Posterior cingulate gyrus (tissue), 11 donors: ENCODE results near the gene GALE.
A peak's percentile ranks its signal among the peaks of the same experiment; 100 is the strongest.
"Not testable (repeated sequence)": the region's sequence is repeated elsewhere in the genome, so short reads cannot be mapped to it uniquely, and the experiment has no call there.

ENCODE experiments used
- DNase-seq, 10 donors: peaks; one replicate each; pipeline versions ENCODE4 v3.0.0 to v3.0.0-alpha.2; 2020 to 2021; ENCODE audit warnings: mixed read lengths in 3 of 10
- intact Hi-C: fragments of 100-400 bp; cut with DNase I; formaldehyde crosslinking; loops from one replicate; pipeline ENCODE4 v1.15.1; 2023

GALE gene

DNA sequence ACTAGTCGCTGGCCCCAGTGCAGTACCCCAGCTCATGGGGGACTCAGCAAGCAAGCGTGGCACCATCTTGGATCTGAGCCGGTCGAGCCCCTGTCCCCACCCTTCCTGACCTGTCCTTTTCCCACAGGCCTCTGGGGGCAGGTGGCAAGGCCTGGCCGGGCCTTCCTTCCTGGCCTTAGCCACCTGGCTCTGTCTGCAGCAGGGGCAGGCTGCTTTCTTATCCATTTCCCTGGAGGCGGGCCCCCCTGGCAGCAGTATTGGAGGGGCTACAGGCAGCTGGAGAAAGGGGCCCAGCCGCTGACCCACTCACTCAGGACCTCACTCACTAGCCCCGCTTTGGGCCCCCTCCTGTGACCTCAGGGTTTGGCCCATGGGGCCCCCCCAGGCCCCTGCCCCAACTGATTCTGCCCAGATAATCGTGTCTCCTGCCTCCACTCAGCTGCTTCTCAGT lies 5.8 kb downstream of the GALE start:
- intact Hi-C loops, DNase-seq: not testable (repeated sequence)

DNA sequence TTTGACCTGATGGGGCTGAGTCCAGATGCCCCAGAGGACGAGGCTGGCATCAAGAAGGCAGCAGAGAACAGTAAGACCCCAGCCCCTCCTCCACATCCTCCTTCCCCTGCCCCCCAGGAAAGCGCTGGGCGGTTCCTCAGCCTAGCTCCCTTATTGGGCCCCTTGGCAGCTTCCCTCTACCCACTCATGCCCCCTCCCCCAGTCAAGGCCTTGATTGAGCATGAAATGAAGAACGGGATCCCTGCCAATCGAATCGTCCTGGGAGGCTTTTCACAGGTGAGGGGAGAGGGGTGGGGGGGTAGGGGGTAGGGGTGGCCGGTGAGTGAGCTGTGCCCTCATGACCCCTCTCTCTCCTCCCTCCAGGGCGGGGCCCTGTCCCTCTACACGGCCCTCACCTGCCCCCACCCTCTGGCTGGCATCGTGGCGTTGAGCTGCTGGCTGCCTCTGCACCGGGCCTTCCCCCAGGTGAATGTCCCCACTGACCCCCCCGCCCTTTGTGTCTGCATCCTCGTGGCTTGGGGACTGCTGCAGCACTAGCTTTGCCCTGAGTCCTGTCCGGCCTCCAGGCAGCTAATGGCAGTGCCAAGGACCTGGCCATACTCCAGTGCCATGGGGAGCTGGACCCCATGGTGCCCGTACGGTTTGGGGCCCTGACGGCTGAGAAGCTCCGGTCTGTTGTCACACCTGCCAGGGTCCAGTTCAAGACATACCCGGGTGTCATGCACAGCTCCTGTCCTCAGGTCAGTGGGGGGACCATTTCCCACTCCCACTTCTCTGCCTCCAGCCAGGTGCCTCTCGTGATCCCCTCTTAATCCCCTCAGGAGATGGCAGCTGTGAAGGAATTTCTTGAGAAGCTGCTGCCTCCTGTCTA lies 6.5 kb downstream of the GALE start:
- peak in 1 of 10 donors; percentile 70 for DNase-seq
- intact Hi-C loops: no loop called here

DNA sequence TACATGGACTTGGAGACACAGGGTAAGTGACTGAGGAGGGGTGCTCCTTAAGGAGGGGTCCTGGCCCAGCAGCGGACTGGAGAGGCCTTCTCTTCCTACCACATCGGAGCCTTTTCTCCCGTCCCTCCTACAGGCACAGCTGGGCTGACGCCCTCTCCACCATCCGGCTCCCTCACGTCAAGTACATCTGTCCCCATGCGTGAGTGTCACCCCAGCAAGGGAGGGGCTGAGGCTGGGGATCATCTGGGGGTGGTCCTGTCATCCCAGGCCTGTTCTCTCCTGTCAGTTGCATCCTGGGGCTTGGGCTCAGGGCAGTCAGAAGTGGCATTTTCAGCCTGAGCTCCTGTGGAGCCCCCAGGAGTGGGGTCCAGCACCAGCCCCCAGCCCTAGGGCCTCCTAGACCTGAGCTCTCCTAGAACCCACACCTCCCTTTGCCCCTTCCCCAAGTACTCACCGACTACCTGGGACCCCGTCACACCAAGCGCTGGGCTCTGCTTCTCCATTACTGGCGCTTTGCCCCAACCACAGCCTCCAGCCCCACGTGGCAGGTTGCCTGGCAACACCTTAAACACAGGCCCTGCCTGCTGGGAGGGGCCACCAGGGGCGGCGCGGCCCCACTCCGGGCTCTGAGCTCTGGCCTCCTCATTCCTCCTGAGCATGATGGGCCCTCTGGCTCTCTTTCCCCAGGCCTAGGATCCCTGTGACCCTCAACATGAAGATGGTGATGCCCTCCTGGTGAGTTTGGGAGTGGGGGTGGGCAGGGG lies 7.4 kb downstream of the GALE start:
- intact Hi-C loops: no loop called here
- DNase-seq: peak in 6 of 10 donors; percentile 57 to 94 (median 80)

DNA sequence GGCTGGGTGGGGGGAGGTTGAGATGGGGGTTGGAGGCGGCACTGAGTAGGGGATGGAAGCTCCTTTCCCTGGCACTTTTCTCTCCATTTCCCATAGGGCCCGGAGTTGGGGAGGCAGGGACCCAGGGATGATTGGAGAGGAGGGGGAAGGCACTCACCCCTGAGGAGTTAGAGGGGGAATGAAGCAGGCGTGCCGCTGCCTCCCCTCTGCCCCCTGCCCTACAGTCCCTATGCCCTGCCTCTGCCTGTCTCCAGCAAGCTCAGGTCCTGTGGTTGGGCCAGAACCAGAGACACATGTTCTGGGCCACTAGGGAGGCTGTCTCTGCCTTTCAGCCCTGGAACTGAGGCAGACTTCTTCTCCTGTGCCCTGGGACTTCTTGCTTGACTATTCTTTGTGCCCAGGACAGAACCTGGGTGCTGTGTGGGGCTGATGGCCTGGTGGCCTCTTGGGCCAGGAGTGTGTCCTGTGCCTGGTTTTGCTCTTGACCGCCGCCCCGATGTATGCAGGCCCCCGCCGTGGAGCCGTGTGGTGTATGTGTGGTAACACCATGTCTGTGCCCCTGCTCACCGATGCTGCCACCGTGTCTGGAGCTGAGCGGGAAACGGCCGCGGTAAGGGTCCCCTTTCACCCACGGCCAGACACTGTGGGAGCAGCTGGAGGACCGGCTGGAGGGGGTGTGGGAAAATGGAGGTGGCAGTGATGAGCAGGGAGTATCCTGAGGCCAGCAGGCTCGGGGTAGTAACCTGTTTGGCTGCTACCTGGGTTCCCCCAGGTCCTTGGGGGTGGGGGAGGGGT lies 8.2 kb downstream of the GALE start:
- DNase-seq: peak in 1 of 10 donors; percentile 36
- intact Hi-C loops: no loop called here

DNA sequence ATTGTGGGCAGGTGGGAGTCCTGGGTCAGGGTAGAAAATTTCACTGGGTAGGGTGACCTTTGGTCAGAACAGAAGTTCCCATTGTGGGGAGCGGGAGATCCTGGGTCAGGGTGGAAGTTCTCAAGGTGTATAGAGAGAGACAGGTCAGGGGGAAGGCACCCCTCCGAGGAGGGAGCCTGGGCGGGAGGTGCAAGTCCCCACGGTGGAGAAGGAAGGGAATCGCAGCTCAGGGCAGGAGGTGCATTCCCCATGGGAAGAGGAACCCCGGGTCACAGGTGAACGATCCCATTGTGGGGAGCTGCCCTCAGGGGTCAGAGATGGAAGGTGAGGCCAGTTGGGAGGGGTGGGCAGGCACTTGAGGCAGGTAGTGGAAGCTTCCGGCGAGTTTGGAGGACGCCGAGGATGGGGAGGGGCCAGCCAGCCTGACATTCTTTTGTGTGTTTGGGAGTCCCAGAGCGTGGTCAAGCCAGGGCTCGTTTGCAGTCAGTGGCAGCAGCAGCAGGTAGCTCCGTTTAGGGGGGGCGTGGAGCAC lies 9.0 kb downstream of the GALE start:
- DNase-seq: peak in 1 of 10 donors; percentile 82
- intact Hi-C loops: loop anchor here (1.0 kb wide), 1 partner anchor 9 kb away; the partner anchor contains the start of gene GALE

DNA sequence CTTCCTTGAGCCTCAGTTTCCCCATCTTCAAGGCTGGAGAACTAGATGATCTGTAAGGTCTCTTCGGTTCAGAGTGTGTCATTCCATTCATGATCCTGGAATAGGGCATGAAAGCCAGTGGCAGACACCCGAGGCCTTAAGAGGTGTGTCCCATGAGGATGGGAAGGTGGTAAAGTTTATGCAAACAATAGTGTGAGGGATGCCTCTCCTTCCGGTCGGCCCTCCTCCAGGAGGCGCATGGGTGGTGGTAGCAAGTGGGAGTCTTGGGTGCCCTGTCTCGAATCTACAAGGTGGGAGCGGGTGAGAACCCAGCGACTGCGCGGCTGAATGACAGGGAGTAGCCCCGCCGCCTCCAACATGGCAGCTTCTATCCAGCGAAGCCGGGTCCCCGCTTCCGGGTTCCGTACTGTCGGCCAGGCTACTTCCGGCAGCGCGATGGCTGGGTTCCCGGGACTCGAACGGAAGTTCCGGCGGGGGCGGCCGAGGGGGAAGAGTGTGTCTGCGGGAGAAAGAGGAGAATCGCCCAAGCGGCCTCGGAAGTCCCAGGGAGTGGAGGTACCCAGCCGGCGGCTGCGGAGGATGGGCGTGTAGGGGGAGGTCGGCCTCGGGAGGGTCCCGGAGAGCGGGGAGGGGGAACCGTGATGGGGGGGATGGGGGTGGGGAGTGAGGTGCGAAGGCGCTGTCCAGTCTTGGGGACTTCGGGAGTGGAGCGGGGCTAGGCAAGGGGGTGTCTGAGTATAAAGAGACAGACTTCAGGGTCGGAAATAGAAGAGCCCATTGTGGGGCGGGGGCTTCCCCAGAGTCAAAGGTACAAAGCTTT lies 9.6 kb downstream of the GALE start, which contains the start of gene LYPLA2:
Gene LYPLA2 (plus strand): TSS at position 450 of the 820 bp plus-strand sequence. CDS start 1,538 bp downstream, outside the sequence.
- DNase-seq: peak; percentile 94 to 99 (median 96)
- intact Hi-C loops: loop anchor here (1.0 kb wide), 2 partner anchors 9 to 13 kb away; partner anchors contain the start of genes GALE and PITHD1

DNA sequence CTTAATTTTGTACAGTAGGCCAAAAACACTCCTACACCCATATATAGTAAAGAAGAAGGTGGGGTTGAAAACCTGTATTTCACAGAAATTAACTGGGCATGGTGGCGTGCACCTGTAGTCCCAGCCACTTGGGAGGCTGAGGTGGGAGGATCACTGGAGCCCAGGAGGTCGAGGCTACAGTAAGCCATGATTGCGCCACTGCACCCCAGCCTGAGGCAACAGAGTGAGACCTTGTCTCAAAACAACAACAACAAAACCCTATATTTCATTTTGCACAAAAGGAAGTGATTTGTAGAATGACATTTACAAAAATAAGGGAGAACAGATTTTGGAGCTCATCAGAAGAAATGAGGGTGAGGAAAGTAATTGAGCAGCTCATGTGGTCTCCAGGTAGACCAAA lies 11.9 kb downstream of the GALE start:
- intact Hi-C loops: no loop called here
- no peak for DNase-seq

DNA sequence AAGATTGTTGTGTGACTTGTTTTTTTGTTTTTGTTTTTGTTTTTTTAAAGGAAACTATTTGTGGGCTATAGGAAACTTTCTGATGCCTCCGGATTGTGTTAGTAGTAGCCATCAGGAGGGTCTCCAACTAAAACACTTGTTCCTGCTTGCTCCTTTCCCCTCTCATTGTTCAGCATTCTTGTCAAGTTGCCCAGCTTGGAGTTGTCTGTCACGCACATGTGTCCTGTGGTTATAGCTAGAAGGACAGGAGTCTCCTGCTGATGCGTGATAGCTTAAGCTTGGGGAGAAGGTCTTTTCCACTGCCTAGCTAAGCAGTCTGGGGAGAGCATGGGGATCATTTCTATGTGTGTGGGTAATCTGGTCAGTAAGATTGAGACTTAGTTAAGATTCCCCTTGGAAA lies 12.9 kb downstream of the GALE start:
- no peak for DNase-seq
- intact Hi-C loops: no loop called here

DNA sequence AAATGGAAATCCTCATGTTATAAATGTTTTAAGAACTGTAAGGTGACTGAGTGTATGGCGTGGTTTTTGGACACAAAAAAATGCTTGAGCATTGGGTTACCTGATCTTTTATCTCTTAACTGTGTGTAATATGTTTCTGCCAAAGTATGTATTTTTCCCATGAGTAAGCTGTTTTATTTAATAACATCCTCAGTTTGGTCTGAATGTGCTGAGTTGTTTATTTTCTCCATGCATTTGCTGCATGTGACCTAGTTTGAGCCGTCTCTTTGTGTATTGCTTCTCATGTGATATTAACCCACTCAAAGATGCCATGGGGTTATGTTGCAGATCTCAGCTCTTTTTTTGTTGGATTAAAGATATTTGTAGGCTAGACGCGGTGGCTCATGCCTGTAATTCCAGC lies 15.7 kb downstream of the GALE start:
- intact Hi-C loops: no loop called here
- DNase-seq: no peak

DNA sequence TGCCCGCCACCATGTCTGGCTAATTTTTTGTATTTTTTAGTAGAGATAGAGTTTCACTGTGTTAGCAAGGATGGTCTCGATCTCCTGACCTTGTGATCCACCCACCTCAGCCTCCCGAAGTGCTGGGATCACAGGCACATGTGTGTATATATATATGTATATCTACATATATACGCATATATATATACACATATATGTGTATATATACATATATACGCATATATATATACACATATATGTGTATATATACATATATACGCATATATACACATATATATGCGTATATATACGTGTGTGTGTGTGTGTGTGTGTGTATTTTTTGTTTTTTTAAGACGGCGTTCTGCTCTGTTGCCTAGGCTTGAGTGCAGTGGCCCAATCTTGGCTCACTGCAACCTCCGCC lies 17.4 kb downstream of the GALE start:
- intact Hi-C loops: not testable (repeated sequence)

DNA sequence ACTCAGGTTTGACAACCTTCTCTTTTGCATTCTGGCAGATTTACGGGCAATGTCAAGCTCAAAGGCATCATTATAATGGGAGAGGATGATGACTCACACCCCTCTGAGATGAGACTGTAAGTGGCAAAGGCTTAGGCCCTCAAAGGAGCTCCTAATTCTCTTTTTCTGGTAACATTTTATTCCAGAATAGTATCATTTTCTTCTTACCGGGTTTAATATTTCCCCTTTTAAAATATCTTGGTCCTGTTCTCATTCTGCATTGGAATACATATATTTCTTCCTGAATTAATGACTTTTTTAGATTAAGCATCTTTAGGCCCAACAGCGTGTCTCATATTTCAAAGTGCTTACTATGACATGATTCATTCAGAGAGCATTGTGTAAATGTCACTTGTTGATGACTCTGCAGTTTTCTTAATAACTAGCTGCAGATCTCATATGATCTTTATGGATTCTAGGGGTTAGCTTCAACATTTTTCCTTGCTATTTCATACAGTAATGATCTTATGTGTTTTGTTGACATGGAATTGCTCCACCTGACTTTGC lies 20.7 kb downstream of the GALE start:
- no peak for DNase-seq
- intact Hi-C loops: loop anchor here (2.0 to 5.0 kb wide), 2 partner anchors 21 to 38 kb away; partner anchors contain the start of genes ELOA and GALE

More for the DNA sequence above, 17.4 kb downstream of the GALE start:
- not testable (repeated sequence) for DNase-seq

DNA sequence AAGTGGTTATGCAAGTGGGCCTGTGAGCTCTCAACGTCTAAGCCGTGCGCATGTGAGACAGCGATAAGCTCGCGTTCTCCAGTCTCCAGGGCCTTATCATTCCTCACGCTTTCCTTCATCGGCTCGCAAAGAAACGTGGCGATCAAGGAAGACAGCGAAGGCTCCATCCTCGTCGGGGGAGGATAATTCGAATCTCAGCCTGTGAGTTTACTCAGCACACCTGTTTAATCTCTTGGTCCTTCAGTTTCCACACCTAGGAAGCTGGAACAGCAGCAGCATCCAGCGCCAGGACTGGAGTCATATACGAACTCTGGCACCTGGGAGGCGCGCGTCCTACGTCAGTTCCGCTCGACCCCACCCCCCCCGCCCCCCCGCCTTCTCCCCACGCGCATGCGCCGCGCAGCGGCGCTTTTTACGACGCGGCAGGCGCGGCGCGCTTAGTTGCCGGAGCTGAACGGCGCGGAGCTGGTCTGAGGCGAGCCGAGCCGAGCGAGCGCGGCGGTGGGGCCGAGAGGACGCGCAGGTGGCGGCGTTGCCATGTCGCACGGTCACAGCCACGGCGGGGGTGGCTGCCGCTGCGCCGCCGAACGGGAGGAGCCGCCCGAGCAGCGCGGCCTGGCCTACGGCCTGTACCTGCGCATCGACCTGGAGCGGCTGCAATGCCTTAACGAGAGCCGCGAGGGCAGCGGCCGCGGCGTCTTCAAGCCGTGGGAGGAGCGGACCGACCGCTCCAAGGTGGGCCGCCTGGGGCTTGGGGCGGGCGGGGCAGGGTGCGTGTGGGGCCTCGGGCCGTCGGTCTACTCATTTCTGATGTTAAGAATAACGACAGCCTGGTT lies 22.4 kb downstream of the GALE start, which contains the start of gene PITHD1:
Gene PITHD1 (plus strand): TSS at position 440 of the 836 bp plus-strand sequence. CDS start 98 bp downstream, at position 538.
- peak; percentile 54 to 95 (median 72) for DNase-seq
- intact Hi-C loops: loop anchor here (1.0 to 5.0 kb wide), 3 partner anchors 12 to 36 kb away; partner anchors contain the start of genes ELOA and GALE

DNA sequence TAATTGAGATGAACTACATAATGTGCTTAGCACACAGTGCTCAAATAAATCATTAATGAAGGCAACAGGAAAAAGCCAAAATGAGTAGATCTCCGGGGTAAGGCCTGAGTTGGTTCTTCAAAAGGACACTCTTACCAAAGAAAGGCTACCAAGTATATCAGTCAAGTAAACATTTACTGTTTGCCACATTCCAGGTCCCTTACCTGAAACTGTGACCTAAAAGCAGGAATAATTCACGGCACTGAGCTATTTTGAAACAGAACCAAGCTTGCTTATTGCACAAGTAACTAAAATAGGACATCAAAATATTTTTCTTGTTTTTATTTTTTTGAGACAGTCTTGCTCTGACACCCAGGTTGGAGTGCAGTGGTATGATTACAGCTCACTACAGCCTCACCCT lies 24.3 kb downstream of the GALE start:
- intact Hi-C loops: loop anchor here (5.0 kb wide), 1 partner anchor 34 kb away; the partner anchor contains the start of gene ELOA
- no peak for DNase-seq

DNA sequence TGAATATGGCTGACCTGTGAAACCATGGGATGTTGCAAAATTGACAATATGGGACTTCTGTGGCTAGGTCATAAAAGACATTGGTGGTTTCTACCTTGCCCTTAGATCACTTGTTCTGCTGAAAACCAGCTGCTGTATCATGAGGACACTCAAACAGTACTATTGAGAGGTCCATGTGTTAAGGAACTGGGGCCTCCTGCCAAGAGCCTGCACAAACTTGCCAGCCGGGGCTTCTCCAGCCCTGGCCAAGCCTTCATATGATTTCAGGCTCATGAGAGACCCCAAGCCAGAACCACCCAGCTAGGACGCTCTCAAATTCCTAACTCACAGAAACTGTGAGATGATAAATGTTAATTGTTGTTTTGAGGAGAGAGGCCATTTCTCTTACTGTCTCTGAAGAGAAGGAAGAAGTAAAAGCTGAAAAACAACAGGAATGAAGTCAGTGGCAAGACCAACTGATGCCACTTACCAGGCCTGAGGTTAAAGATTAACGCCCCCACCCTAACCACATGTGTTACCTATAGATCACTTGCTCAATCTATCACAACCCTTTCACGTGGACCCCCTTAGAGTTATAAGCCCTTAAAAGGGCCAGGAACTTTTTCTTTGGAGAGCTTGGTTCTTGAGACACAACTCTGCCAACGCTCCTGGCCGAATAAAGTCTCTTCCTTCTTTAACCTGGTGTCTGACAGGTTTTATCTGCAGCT lies 26.2 kb downstream of the GALE start:
- intact Hi-C loops: no loop called here
- DNase-seq: no peak

DNA sequence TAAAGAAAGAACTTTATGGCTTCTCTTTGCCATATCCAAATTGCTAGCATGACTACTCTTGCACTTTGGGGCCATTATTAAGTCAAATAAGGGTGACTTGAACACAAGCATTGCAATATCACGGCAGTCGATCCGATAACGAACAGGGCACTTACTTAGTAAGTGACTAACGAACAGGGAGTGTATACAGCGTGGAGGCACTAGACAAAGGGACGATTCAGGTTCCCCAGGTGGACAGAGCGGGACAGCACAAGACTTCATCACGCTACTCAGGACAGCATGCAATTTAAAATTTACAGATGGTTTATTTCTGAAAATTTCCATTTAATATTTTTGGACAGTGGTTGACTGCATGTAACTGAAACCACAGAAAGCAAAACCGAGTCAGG lies 27.7 kb downstream of the GALE start:
- intact Hi-C loops: loop anchor here (1.0 to 2.0 kb wide), 2 partner anchors 96 to 143 kb away; partner anchors contain the start of gene FUCA1
- DNase-seq: no peak

DNA sequence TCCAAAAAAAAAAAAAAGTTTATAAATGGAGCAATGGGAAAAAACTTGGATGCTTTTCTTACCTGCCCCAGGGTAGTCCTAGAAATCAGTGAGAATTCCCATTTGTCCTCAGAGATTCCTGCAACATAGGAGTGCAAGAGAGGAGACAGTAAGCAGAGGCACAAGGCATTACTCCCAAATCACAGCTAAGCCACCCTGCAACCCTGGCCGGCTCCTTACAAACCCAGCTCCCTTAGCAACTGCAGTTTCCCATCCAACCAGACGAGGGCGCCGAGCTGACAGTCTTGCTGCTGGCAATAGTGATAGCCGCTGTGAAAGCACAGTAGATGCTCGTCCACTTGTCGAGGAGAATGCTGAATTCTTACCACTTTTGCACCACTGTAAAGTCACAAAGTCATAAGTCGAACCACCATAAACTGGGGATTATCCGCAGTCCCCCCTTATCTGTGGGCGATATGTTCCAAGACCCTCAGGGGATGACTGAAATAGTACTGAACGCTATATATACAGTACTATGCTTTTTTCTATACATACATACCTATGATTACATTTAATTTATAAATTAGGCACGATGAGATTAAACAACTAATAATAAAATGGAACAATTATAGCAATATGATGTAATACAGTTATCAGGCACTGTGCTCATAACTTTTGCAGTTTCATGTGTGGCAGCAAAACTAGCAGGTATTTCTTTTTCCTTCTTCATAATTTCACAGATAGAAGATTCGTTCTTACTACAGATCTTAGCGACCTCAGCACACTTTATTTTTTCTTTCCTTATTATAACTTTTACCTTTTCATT lies 28.3 kb downstream of the GALE start:
- peak; percentile 78 to 98 (median 92) for DNase-seq
- intact Hi-C loops: loop anchor here (1.0 to 2.0 kb wide), 2 partner anchors 97 to 144 kb away; partner anchors contain the start of gene FUCA1
